Uterine smooth muscle cell (primary cell): ENCODE data around the gene METTL1. TPM values are rescaled to one million over a fixed set of nuclear protein-coding genes. Genes with fewer than 3 reads are reported as not detected.

ENCODE experiments used
- total RNA-seq: library from RNA; depleted of rRNA; stranded (reverse); fragments of >200 nt; gene quantifications from 2 replicates; pipeline ENCODE4 v1.2.3, GENCODE V29; 2014

The METTL1 gene
- 5.2 and 7.4 TPM in 2 replicates for total RNA-seq

GRCh38 chr12:57771873-57772428, at the start of gene METTL1:
Gene METTL1 (minus strand): TSS chr12:57772105. CDS start chr12:57772083, 22 bp downstream.

GRCh38 chr12:57782608-57783465, 10.9 kb upstream of the METTL1 start, which contains the start of gene TSFM:
Gene TSFM (plus strand): TSS chr12:57782787. CDS start chr12:57782802, 15 bp downstream.

GRCh38 chr12:57772429-57773322, 771 bp upstream of the METTL1 start, which contains the start of gene EEF1AKMT3:
Gene EEF1AKMT3 (plus strand): TSS chr12:57772614. CDS start chr12:57772725, 111 bp downstream.

GRCh38 chr12:57766464-57767304, 5.2 kb downstream of the METTL1 start, which contains the start of gene CYP27B1:
Gene CYP27B1 (minus strand): TSS chr12:57767078. CDS start chr12:57767041, 37 bp downstream.

GRCh38 chr12:57754411-57755193, 17.3 kb downstream of the METTL1 start, which contains the start of gene MARCHF9:
Gene MARCHF9 (plus strand): TSS chr12:57755103. CDS start chr12:57755529, 426 bp downstream.

GRCh38 chr12:57751788-57752667, 19.9 kb downstream of the METTL1 start, which contains the start of gene CDK4:
Gene CDK4 (minus strand): TSS chr12:57752310. CDS start chr12:57751717, 593 bp downstream.

GRCh38 chr12:57744777-57745484, 27.0 kb downstream of the METTL1 start, which contains the start of gene TSPAN31:
Gene TSPAN31 (plus strand): TSS chr12:57745039. CDS start chr12:57745155, 116 bp downstream.

GRCh38 chr12:57738661-57739237, 33.2 kb downstream of the METTL1 start, which contains the start of gene AGAP2:
Gene AGAP2 (minus strand): TSS chr12:57738742. CDS start chr12:57738246, 496 bp downstream.

Other genes with a start within 250 kb of the METTL1 start
- 4.9 and 8.1 TPM in 2 replicates for gene MBD6, start 249.3 kb downstream of the METTL1 start, total RNA-seq
- gene DCTN2, start 224.9 kb downstream of the METTL1 start, total RNA-seq: 80.7 and 106 TPM in 2 replicates
- gene KIF5A, start 222.1 kb downstream of the METTL1 start, total RNA-seq: 0.44 and 0.50 TPM in 2 replicates
- 13.6 and 16.5 TPM in 2 replicates for gene PIP4K2C, start 180.9 kb downstream of the METTL1 start, total RNA-seq
- 15.6 and 23.1 TPM in 2 replicates for gene DTX3, start 167.3 kb downstream of the METTL1 start, total RNA-seq
- gene ARHGEF25, start 160.7 kb downstream of the METTL1 start, total RNA-seq: 17.9 and 27.1 TPM in 2 replicates
- 3.4 and 4.0 TPM in 2 replicates for gene B4GALNT1, start 138.9 kb downstream of the METTL1 start, total RNA-seq
- 276 and 299 TPM in 2 replicates for gene OS9, start 78.0 kb downstream of the METTL1 start, total RNA-seq
- 0.33 and 0.87 TPM in 2 replicates for gene AGAP2, start 33.4 kb downstream of the METTL1 start, total RNA-seq
- gene TSPAN31, start 27.1 kb downstream of the METTL1 start, total RNA-seq: 56.9 and 94.5 TPM in 2 replicates
- gene CDK4, start 19.8 kb downstream of the METTL1 start, total RNA-seq: 177 and 190 TPM in 2 replicates
- gene MARCHF9, start 17.0 kb downstream of the METTL1 start, total RNA-seq: 3.0 and 3.9 TPM in 2 replicates
- under 0.01 and 0.55 TPM in 2 replicates for gene CYP27B1, start 5.0 kb downstream of the METTL1 start, total RNA-seq
- gene EEF1AKMT3, start 509 bp upstream of the METTL1 start, total RNA-seq: 3.8 and 8.1 TPM in 2 replicates
- gene TSFM, start 10.7 kb upstream of the METTL1 start, total RNA-seq: 17.6 and 21.1 TPM in 2 replicates
- gene AVIL, start 46.6 kb upstream of the METTL1 start, total RNA-seq: 0.89 and 2.2 TPM in 2 replicates
- 56.1 and 70.4 TPM in 2 replicates for gene CTDSP2, start 74.6 kb upstream of the METTL1 start, total RNA-seq
- gene ATP23, start 169.5 kb upstream of the METTL1 start, total RNA-seq: 16.4 and 16.5 TPM in 2 replicates